Right ventricle myocardium inferior (tissue), 1 donor: ENCODE data around the gene SNCA. TPM values are rescaled to one million over a fixed set of nuclear protein-coding genes. Genes with fewer than 3 reads are reported as not detected.

Source experiments
- total RNA-seq: library from RNA; stranded (reverse); fragmentation: NEBNext Ultra II Directional; extraction: Animal tissue kit (Norgen Biotek cat#: 25700); gene quantifications from one replicate; pipeline ENCODE4 v1.2.1, GENCODE V29; 2021
- donor health status: DM: no; HTN: yes; CAD: no; lungs with severe emphysema.

Gene SNCA
- total RNA-seq, 1 donor from 2014 or later: 3.7 TPM

Other genes with a start within 250 kb of the SNCA start
- gene MMRN1, start 57.7 kb upstream of the SNCA start, total RNA-seq: 3.7 TPM